Endodermal cell (in vitro differentiated cells): ENCODE results near the gene CNTNAP4. TPM values are rescaled to one million over a fixed set of nuclear protein-coding genes. Genes with fewer than 3 reads are reported as not detected.

Source experiments
- DNase-seq: peaks from one replicate; pipeline ENCODE4 v3.0.0-alpha.2; 2017
- H3K27ac ChIP-seq: 2 replicates; pipeline ENCODE4 v1.5.1; 2013; ENCODE audit warnings: mild to moderate bottlenecking, low read depth, low read length, moderate library complexity
- H3K27me3 ChIP-seq: 2 replicates; pipeline ENCODE4 v1.6.1; 2013; ENCODE audit warnings: mild to moderate bottlenecking, low read length, moderate library complexity; ENCODE audit not compliant: insufficient read depth, control insufficient read depth, poor library complexity, severe bottlenecking
- H3K36me3 ChIP-seq: 2 replicates; pipeline ENCODE4 v1.7.0; 2013; ENCODE audit warnings: mild to moderate bottlenecking, low read length, moderate library complexity; ENCODE audit not compliant: control insufficient read depth, insufficient read depth
- H3K4me1 ChIP-seq: one replicate; pipeline ENCODE4 v1.7.0; 2013; ENCODE audit warnings: low read length; ENCODE audit not compliant: control insufficient read depth, insufficient read depth
- H3K4me3 ChIP-seq: 2 replicates; pipeline ENCODE4 v1.5.1; 2013; ENCODE audit warnings: mild to moderate bottlenecking, low read length, moderate library complexity
- H3K9ac ChIP-seq: 2 replicates; pipeline ENCODE4 v1.6.1; 2013; ENCODE audit warnings: mild to moderate bottlenecking, low read length, moderate library complexity; ENCODE audit not compliant: poor library complexity, severe bottlenecking; ENCODE audit errors: extremely low read depth
- H3K9me3 ChIP-seq: 2 replicates; pipeline ENCODE4 v1.6.1; 2013; ENCODE audit warnings: mild to moderate bottlenecking, low read length, moderate library complexity; ENCODE audit not compliant: control insufficient read depth
- H3K27ac Mint-ChIP-seq: 2 replicates; pipeline ENCODE4 v1.8.0; 2020; ENCODE audit warnings: mixed read lengths
- H3K27me3 Mint-ChIP-seq: 2 replicates; pipeline ENCODE4 v1.8.0; 2021; ENCODE audit warnings: mild to moderate bottlenecking, mixed read lengths; ENCODE audit not compliant: insufficient read depth
- H3K36me3 Mint-ChIP-seq: 2 replicates; pipeline ENCODE4 v1.8.0; 2020; ENCODE audit warnings: low read depth, mixed read lengths
- H3K4me1 Mint-ChIP-seq: 2 replicates; pipeline ENCODE4 v1.8.0; 2020; ENCODE audit warnings: mixed read lengths
- H3K4me3 Mint-ChIP-seq: 2 replicates; pipeline ENCODE4 v1.8.0; 2020; ENCODE audit warnings: mild to moderate bottlenecking, moderate library complexity, mixed read lengths
- H3K9me3 Mint-ChIP-seq: 2 replicates; pipeline ENCODE4 v1.8.0; 2020; ENCODE audit warnings: mild to moderate bottlenecking, mixed read lengths
- WGBS, 2 experiments: methylation state at CpG; one replicate each; pipeline versions ENCODE4 v1.1.5 to v1.1.7; 2013; ENCODE audit warnings: missing lambda C conversion rate in 2 of 2, mixed read lengths in 1 of 2; ENCODE audit not compliant: insufficient coverage in 1 of 2, insufficient read length in 1 of 2; 5-methylcytosine and 5-hydroxymethylcytosine counted together
- total RNA-seq, 2 donors: library from RNA; stranded (reverse); fragmentation: NEBNext Ultra II Directional in 1 of 2; extraction: Animal tissue kit (Norgen Biotek cat#: 25700) in 1 of 2; gene quantifications; 2 replicates in 1 of 2; 3 replicates in 1 of 2; pipeline ENCODE4 v1.2.1, GENCODE V29; 2021
- TF ChIP-seq, protein P1 (sequence below): fragments of 200-600 bp; sonication (generic); conservative IDR thresholded peaks from 2 replicates; pipeline ENCODE4 v1.5.0; 2021; ENCODE audit warnings: antibody characterized with exemption, mild to moderate bottlenecking

CNTNAP4 gene
- total RNA-seq, 2 donors from 2014 or later, result 0.24 to 0.55 TPM

DNA sequence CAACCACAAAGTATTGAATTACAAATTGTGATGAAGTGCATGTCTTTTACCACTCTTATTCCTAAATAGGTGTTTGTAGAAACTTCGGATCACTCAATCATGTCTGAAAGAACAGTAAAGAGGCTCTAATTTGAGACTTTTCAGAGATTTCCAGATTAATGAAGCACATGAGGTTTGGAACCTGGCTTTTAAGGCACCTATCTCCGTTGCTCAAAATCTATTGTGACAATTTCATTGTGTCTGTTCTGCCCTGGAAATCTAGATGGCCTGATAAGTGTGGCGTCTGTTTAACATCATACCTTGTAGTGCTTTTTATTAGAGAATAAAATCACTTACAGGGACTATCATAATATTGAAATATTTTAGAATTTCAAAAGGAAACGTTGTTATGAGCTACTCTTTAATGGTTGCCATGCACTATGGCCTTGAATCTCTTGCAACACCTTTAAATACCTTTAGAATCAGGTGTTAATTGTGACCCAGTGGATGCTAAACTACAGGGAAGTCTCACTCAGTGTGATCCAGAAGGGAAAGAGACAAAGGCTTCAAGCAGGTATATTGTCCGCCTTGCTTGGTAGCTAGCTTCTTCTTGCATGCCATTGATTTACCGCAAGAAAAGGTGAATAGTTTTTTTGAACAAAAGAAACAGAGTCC, 210.3 kb downstream of the CNTNAP4 start:
- H3K27ac ChIP-seq, result no peak overlapping the region
- DNase-seq, result peak; percentile 55
- peaks cover 14% of the 10 kb centered on the region for H3K4me1 ChIP-seq
- Mint-ChIP-seq H3K27ac (peak overlapping the region; percentile 44), H3K36me3 (no peaks in the 10 kb centered on the region), H3K4me1 (peaks cover 42% of the 10 kb centered on the region), H3K9me3 (no peaks in the 10 kb centered on the region), H3K27me3 (peaks cover 15% of the 10 kb centered on the region), H3K4me3 (no peak overlapping the region)
- no peaks in the 10 kb centered on the region for H3K27me3 ChIP-seq
- 54 to 86% methylated on average over 4 to 5 of the region's 6 CpGs for WGBS, 2 experiments
- peak overlapping the region; percentile 2 for H3K4me3 ChIP-seq
- H3K9ac ChIP-seq, result no peak overlapping the region
- no peaks in the 10 kb centered on the region for H3K36me3 ChIP-seq
- TF ChIP-seq, protein P1, sequence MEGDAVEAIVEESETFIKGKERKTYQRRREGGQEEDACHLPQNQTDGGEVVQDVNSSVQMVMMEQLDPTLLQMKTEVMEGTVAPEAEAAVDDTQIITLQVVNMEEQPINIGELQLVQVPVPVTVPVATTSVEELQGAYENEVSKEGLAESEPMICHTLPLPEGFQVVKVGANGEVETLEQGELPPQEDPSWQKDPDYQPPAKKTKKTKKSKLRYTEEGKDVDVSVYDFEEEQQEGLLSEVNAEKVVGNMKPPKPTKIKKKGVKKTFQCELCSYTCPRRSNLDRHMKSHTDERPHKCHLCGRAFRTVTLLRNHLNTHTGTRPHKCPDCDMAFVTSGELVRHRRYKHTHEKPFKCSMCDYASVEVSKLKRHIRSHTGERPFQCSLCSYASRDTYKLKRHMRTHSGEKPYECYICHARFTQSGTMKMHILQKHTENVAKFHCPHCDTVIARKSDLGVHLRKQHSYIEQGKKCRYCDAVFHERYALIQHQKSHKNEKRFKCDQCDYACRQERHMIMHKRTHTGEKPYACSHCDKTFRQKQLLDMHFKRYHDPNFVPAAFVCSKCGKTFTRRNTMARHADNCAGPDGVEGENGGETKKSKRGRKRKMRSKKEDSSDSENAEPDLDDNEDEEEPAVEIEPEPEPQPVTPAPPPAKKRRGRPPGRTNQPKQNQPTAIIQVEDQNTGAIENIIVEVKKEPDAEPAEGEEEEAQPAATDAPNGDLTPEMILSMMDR, result no peak
- peaks cover 4% of the 10 kb centered on the region for H3K9me3 ChIP-seq

DNA sequence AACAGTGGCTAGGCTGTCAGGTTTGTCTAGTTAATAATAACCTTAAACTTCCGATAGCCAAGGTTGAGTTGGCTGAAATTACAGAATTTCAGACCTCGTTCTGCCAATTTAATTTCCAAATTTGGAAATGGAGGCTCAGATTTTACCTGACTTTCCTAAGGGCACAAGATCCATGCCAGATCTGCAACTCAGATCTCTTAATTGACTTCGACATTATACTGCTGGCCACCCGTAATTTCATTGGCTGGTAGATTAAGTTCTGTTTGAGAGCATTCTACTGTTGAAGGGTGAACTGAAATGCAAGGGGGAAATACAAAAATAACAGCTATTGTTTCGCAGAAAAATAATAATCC, 210.8 kb downstream of the CNTNAP4 start:
- Histone ChIP-seq H3K4me3 (peak overlapping the region; percentile 2), H3K36me3 (no peaks in the 10 kb centered on the region), H3K27me3 (no peaks in the 10 kb centered on the region), H3K27ac (no peak overlapping the region), H3K9me3 (peaks cover 7% of the 10 kb centered on the region), H3K9ac (no peak overlapping the region), H3K4me1 (peaks cover 14% of the 10 kb centered on the region)
- peaks cover 40% of the 10 kb centered on the region for H3K4me1 Mint-ChIP-seq
- peaks cover 15% of the 10 kb centered on the region for H3K27me3 Mint-ChIP-seq
- WGBS, 2 experiments, result 80 to 90% methylated on average over 4 to 5 of the region's 5 CpGs
- TF ChIP-seq, protein P1, result no peak
- peak overlapping the region; percentile 44 for H3K27ac Mint-ChIP-seq
- DNase-seq, result no peak
- H3K9me3 Mint-ChIP-seq, result no peaks in the 10 kb centered on the region
- no peaks in the 10 kb centered on the region for H3K36me3 Mint-ChIP-seq
- no peak overlapping the region for H3K4me3 Mint-ChIP-seq

DNA sequence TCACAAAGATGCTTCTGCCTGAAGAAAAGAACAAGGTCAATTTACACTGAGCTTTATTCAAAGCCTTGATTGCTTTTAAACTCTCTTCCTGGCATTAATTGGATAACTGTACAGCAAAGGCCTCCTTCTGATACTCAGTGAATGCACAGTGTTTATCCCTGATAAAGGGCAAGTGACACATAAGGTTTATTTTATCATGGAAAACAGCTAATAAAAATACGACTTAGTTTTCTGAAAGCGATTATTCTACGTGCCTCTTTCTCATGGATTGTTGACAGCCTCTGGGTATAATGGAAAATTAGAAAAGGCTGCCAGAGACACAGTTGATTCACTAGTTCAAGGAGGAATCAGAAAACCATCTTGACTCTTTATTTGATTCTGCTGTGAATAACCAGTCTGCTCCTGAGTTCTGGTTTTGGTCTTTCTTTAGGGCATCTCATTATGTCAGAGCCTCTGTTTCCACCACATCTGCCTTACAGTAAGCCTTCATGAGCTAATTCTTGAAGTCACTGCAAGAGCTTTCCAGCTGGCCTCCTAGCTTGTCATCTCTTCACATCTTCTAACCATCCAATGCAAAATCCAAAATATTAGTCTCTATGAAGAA, 212.9 kb downstream of the CNTNAP4 start:
- no peaks in the 10 kb centered on the region for H3K27me3 ChIP-seq
- H3K27ac Mint-ChIP-seq, result no peak overlapping the region
- H3K4me1 ChIP-seq, result peaks cover 14% of the 10 kb centered on the region
- H3K27me3 Mint-ChIP-seq, result peaks cover 14% of the 10 kb centered on the region
- H3K4me3 ChIP-seq, result no peak overlapping the region
- 91 to 100% methylated on average over 3 of the region's 3 CpGs for WGBS, 2 experiments
- no peak overlapping the region for H3K27ac ChIP-seq
- no peak overlapping the region for H3K4me3 Mint-ChIP-seq
- no peak for DNase-seq
- TF ChIP-seq, protein P1, result no peak
- H3K36me3 Mint-ChIP-seq, result no peaks in the 10 kb centered on the region
- no peaks in the 10 kb centered on the region for H3K9me3 Mint-ChIP-seq
- no peaks in the 10 kb centered on the region for H3K36me3 ChIP-seq
- H3K9ac ChIP-seq, result no peak overlapping the region
- H3K4me1 Mint-ChIP-seq, result peaks cover 32% of the 10 kb centered on the region
- peaks cover 7% of the 10 kb centered on the region for H3K9me3 ChIP-seq
